K562 (cell line): ENCODE data around the gene ANKMY1. TPM values are rescaled to one million over a fixed set of nuclear protein-coding genes. Genes with fewer than 3 reads are reported as not detected.

Source experiments
- microRNA counts: library from miRNA; unstranded; fragments of <30 nt; microRNA quantifications from one replicate; lab custom pipeline; 2016
- microRNA-seq: library from miRNA; unstranded; fragments of <30 nt; microRNA quantifications from one replicate; pipeline ENCODE4, GENCODE V29; 2018; ENCODE audit warnings: borderline microRNAs expressed
- polyA plus RNA-seq, 8 experiments: library from polyadenylated mRNA; depleted of rRNA in 4 of 8; stranded (reverse) in 5 of 8; unstranded in 3 of 8; fragments of >200 nt; fragmentation: Nextera tagmentation in 2 of 8; fragmentation: Illumina TruSeq in 1 of 8; extraction: Ambion mirVana in 2 of 8; extraction: Trizol in 1 of 8; gene quantifications; 2 replicates each; pipeline versions ENCODE4 v1.2.1 to v1.2.3, GENCODE V29; 2011 to 2014; ENCODE audit warnings: inconsistent platforms in 1 of 8, missing spikeins in 1 of 8
- small RNA-seq: library from RNA; depleted of rRNA; stranded (forward); fragments of <200 nt; gene quantifications from one replicate; pipeline ENCODE3, GENCODE V24; 2014
- total RNA-seq, 7 experiments: library from RNA; depleted of rRNA in 6 of 7; stranded (reverse); fragments of >200 nt in 6 of 7; fragmentation: Illumina TruSeq in 2 of 7; extraction: Trizol in 2 of 7; gene quantifications; 2 replicates each; pipeline versions ENCODE4 v1.2.1 to v1.2.3, GENCODE V29; 2011 to 2021; ENCODE audit warnings: low replicate concordance in 1 of 7

The ANKMY1 gene
- total and polyA plus RNA-seq, 9 of the 15 experiments (the other 6 are each of a cell fraction or from before 2014, with no cell fraction given), result 0.75 to 15.1 (median 11.7) TPM

MicroRNA genes within 50 kb of the gene (microRNA counts, 767-probe panel; counts per million panel counts)
- 3,672 counts per million, percentile 77 among the panel's probes with 10 or more counts for microRNA hsa-miR-149-5p (lab: Ali Mortazavi, UCI)

Small RNAs within 50 kb of the gene (microRNA-seq; reads per million reads assigned to microRNA genes)
- 7.4 reads per million, percentile 52 among the genes with 10 or more reads in this experiment for gene MIR149

Small RNAs within 50 kb of the gene (small RNA-seq; reads per million reads assigned to genes)
- 0.11 reads per million for gene MIR149

Other genes starting within 250 kb of the ANKMY1 start
- 0.24 TPM in 1 of 2 replicates, not detected in the other for gene GPC1, start 122.3 kb downstream of the ANKMY1 start, total RNA-seq (2014; rRNA removed)
- gene GPC1, start 122.3 kb downstream of the ANKMY1 start, total RNA-seq (2014; rRNA removed; fragmentation: Illumina TruSeq; extraction: Trizol), result 0.07 and 0.26 TPM in 2 replicates
- gene GPC1, start 122.3 kb downstream of the ANKMY1 start, total RNA-seq (2015; rRNA removed; fragmentation: Illumina TruSeq; extraction: Trizol), result 0.11 and 0.14 TPM in 2 replicates
- gene GPC1, start 122.3 kb downstream of the ANKMY1 start, total RNA-seq (2021), result 0.78 and 0.82 TPM in 2 replicates
- gene GPC1, start 122.3 kb downstream of the ANKMY1 start, polyA plus RNA-seq (2011; rRNA removed), result 0.13 and 0.30 TPM in 2 replicates
- gene GPC1, start 122.3 kb downstream of the ANKMY1 start, polyA plus RNA-seq (2014; fragmentation: Illumina TruSeq; extraction: Trizol), result 0.15 and 0.37 TPM in 2 replicates
- gene GPC1, start 122.3 kb downstream of the ANKMY1 start, polyA plus RNA-seq (2014; fragmentation: Nextera tagmentation; extraction: Ambion mirVana), result not detected
- gene GPC1, start 122.3 kb downstream of the ANKMY1 start, polyA plus RNA-seq (2014; rRNA removed), result 0.08 and 0.32 TPM in 2 replicates
- 5.1 and 5.6 TPM in 2 replicates for gene DUSP28, start 2.4 kb upstream of the ANKMY1 start, total RNA-seq (2014; rRNA removed)
- 4.2 and 5.8 TPM in 2 replicates for gene DUSP28, start 2.4 kb upstream of the ANKMY1 start, total RNA-seq (2014; rRNA removed; fragmentation: Illumina TruSeq; extraction: Trizol)
- gene DUSP28, start 2.4 kb upstream of the ANKMY1 start, total RNA-seq (2015; rRNA removed; fragmentation: Illumina TruSeq; extraction: Trizol), result 3.6 and 4.3 TPM in 2 replicates
- 3.3 and 6.3 TPM in 2 replicates for gene DUSP28, start 2.4 kb upstream of the ANKMY1 start, total RNA-seq (2021)
- 7.5 and 8.1 TPM in 2 replicates for gene DUSP28, start 2.4 kb upstream of the ANKMY1 start, polyA plus RNA-seq (2011; rRNA removed)
- gene DUSP28, start 2.4 kb upstream of the ANKMY1 start, polyA plus RNA-seq (2014; fragmentation: Illumina TruSeq; extraction: Trizol), result 4.1 and 4.7 TPM in 2 replicates
- gene DUSP28, start 2.4 kb upstream of the ANKMY1 start, polyA plus RNA-seq (2014; fragmentation: Nextera tagmentation; extraction: Ambion mirVana), result 1 to 10 TPM; 2.8 to 4.2 TPM
- gene DUSP28, start 2.4 kb upstream of the ANKMY1 start, polyA plus RNA-seq (2014; rRNA removed), result 4.7 and 5.4 TPM in 2 replicates
- 15.7 and 25.3 TPM in 2 replicates for gene RNPEPL1, start 10.5 kb upstream of the ANKMY1 start, total RNA-seq (2014; rRNA removed)
- gene RNPEPL1, start 10.5 kb upstream of the ANKMY1 start, total RNA-seq (2014; rRNA removed; fragmentation: Illumina TruSeq; extraction: Trizol), result 1.7 and 2.5 TPM in 2 replicates
- 7.0 and 7.1 TPM in 2 replicates for gene RNPEPL1, start 10.5 kb upstream of the ANKMY1 start, total RNA-seq (2015; rRNA removed; fragmentation: Illumina TruSeq; extraction: Trizol)
- 38.3 and 38.7 TPM in 2 replicates for gene RNPEPL1, start 10.5 kb upstream of the ANKMY1 start, total RNA-seq (2021)
- 5.5 and 10.0 TPM in 2 replicates for gene RNPEPL1, start 10.5 kb upstream of the ANKMY1 start, polyA plus RNA-seq (2011; rRNA removed)
- gene RNPEPL1, start 10.5 kb upstream of the ANKMY1 start, polyA plus RNA-seq (2014; fragmentation: Illumina TruSeq; extraction: Trizol), result 5.6 and 21.3 TPM in 2 replicates
- gene RNPEPL1, start 10.5 kb upstream of the ANKMY1 start, polyA plus RNA-seq (2014; fragmentation: Nextera tagmentation; extraction: Ambion mirVana), result under 1 TPM; 0.07 to 0.45 TPM
- 21.9 and 28.2 TPM in 2 replicates for gene RNPEPL1, start 10.5 kb upstream of the ANKMY1 start, polyA plus RNA-seq (2014; rRNA removed)
- gene CAPN10, start 28.7 kb upstream of the ANKMY1 start, total RNA-seq (2014; rRNA removed), result 18.6 and 24.3 TPM in 2 replicates
- 3.7 and 4.1 TPM in 2 replicates for gene CAPN10, start 28.7 kb upstream of the ANKMY1 start, total RNA-seq (2014; rRNA removed; fragmentation: Illumina TruSeq; extraction: Trizol)
- gene CAPN10, start 28.7 kb upstream of the ANKMY1 start, total RNA-seq (2015; rRNA removed; fragmentation: Illumina TruSeq; extraction: Trizol), result 10.4 and 14.5 TPM in 2 replicates
- 19.3 and 25.3 TPM in 2 replicates for gene CAPN10, start 28.7 kb upstream of the ANKMY1 start, total RNA-seq (2021)
- gene CAPN10, start 28.7 kb upstream of the ANKMY1 start, polyA plus RNA-seq (2011; rRNA removed), result 8.4 and 14.0 TPM in 2 replicates
- gene CAPN10, start 28.7 kb upstream of the ANKMY1 start, polyA plus RNA-seq (2014; fragmentation: Illumina TruSeq; extraction: Trizol), result 4.7 and 8.9 TPM in 2 replicates
- under 1 TPM; 0.08 to 0.41 TPM for gene CAPN10, start 28.7 kb upstream of the ANKMY1 start, polyA plus RNA-seq (2014; fragmentation: Nextera tagmentation; extraction: Ambion mirVana)
- 26.1 and 26.8 TPM in 2 replicates for gene CAPN10, start 28.7 kb upstream of the ANKMY1 start, polyA plus RNA-seq (2014; rRNA removed)
- gene GPR35, start 67.5 kb upstream of the ANKMY1 start, total RNA-seq (2014; rRNA removed), result 0.50 TPM in 1 of 2 replicates, not detected in the other
- gene GPR35, start 67.5 kb upstream of the ANKMY1 start, total RNA-seq (2014; rRNA removed; fragmentation: Illumina TruSeq; extraction: Trizol), result 0.07 TPM in 1 of 2 replicates, not detected in the other
- gene GPR35, start 67.5 kb upstream of the ANKMY1 start, total RNA-seq (2015; rRNA removed; fragmentation: Illumina TruSeq; extraction: Trizol), result 0.29 and 0.34 TPM in 2 replicates
- 0.20 and 0.33 TPM in 2 replicates for gene GPR35, start 67.5 kb upstream of the ANKMY1 start, total RNA-seq (2021)
- 0.04 and 0.19 TPM in 2 replicates for gene GPR35, start 67.5 kb upstream of the ANKMY1 start, polyA plus RNA-seq (2011; rRNA removed)
- 0.08 TPM in 1 of 2 replicates, not detected in the other for gene GPR35, start 67.5 kb upstream of the ANKMY1 start, polyA plus RNA-seq (2014; fragmentation: Illumina TruSeq; extraction: Trizol)
- gene GPR35, start 67.5 kb upstream of the ANKMY1 start, polyA plus RNA-seq (2014; fragmentation: Nextera tagmentation; extraction: Ambion mirVana), result not detected
- 0.12 and 0.29 TPM in 2 replicates for gene GPR35, start 67.5 kb upstream of the ANKMY1 start, polyA plus RNA-seq (2014; rRNA removed)
- not detected in 2 replicates for gene AQP12B, start 124.9 kb upstream of the ANKMY1 start, total RNA-seq (2014; rRNA removed)
- gene AQP12B, start 124.9 kb upstream of the ANKMY1 start, total RNA-seq (2014; rRNA removed; fragmentation: Illumina TruSeq; extraction: Trizol), result not detected in 2 replicates
- gene AQP12B, start 124.9 kb upstream of the ANKMY1 start, total RNA-seq (2015; rRNA removed; fragmentation: Illumina TruSeq; extraction: Trizol), result not detected in 2 replicates
- gene AQP12B, start 124.9 kb upstream of the ANKMY1 start, total RNA-seq (2021), result not detected in 2 replicates
- gene AQP12B, start 124.9 kb upstream of the ANKMY1 start, polyA plus RNA-seq (2011; rRNA removed), result not detected in 2 replicates
- not detected in 2 replicates for gene AQP12B, start 124.9 kb upstream of the ANKMY1 start, polyA plus RNA-seq (2014; fragmentation: Illumina TruSeq; extraction: Trizol)
- not detected for gene AQP12B, start 124.9 kb upstream of the ANKMY1 start, polyA plus RNA-seq (2014; fragmentation: Nextera tagmentation; extraction: Ambion mirVana)
- gene AQP12B, start 124.9 kb upstream of the ANKMY1 start, polyA plus RNA-seq (2014; rRNA removed), result not detected in 2 replicates
- gene AQP12A, start 133.9 kb upstream of the ANKMY1 start, total RNA-seq (2014; rRNA removed), result not detected in 2 replicates
- not detected in 2 replicates for gene AQP12A, start 133.9 kb upstream of the ANKMY1 start, total RNA-seq (2014; rRNA removed; fragmentation: Illumina TruSeq; extraction: Trizol)
- not detected in 2 replicates for gene AQP12A, start 133.9 kb upstream of the ANKMY1 start, total RNA-seq (2015; rRNA removed; fragmentation: Illumina TruSeq; extraction: Trizol)
- not detected in 2 replicates for gene AQP12A, start 133.9 kb upstream of the ANKMY1 start, total RNA-seq (2021)
- gene AQP12A, start 133.9 kb upstream of the ANKMY1 start, polyA plus RNA-seq (2011; rRNA removed), result not detected in 2 replicates
- gene AQP12A, start 133.9 kb upstream of the ANKMY1 start, polyA plus RNA-seq (2014; fragmentation: Illumina TruSeq; extraction: Trizol), result not detected in 2 replicates
- gene AQP12A, start 133.9 kb upstream of the ANKMY1 start, polyA plus RNA-seq (2014; fragmentation: Nextera tagmentation; extraction: Ambion mirVana), result not detected
- not detected in 2 replicates for gene AQP12A, start 133.9 kb upstream of the ANKMY1 start, polyA plus RNA-seq (2014; rRNA removed)